HCT116 (cell line): ENCODE data around the gene PANX2. TPM values are rescaled to one million over a fixed set of nuclear protein-coding genes. Genes with fewer than 3 reads are reported as not detected.

Source experiments
- ATAC-seq: fragments of 200-7000 bp; cut with Tn5 transposase; 2 replicates; pipeline ENCODE4 v1.9.1; 2020; ENCODE audit warnings: mild to moderate bottlenecking, moderate library complexity
- BruUV-seq: library from RNA; stranded (reverse); fragments of 400-500 nt; replicated peaks from 2 replicates; lab custom pipeline; 2021; lab: Mats Ljungman, UMichigan
- CTCF ChIA-PET: fragments of 300-600 bp; sonication (Branson Sonifier 250); formaldehyde crosslinking; loops from one replicate; lab custom pipeline; 2021; ENCODE audit warnings: antibody characterized with exemption; lab: Charles Lee
- POLR2A ChIA-PET: fragments of 300-600, 350-600 bp; sonication (Branson Sonifier 250); formaldehyde crosslinking; loops from one replicate; lab custom pipeline; 2021; ENCODE audit warnings: antibody characterized with exemption; lab: Charles Lee
- RAD21 ChIA-PET, 2 experiments: fragments of 300-600 bp; sonication (Branson Sonifier 250); formaldehyde crosslinking; loops; one replicate each; lab custom pipeline; 2023; ENCODE audit warnings: low total read pairs in 2 of 2; ENCODE audit not compliant: uncharacterized antibody in 2 of 2, unreplicated experiment in 2 of 2, low non-redundant PET in 1 of 2; lab: Charles Lee
- DNase-seq: peaks from one replicate; pipeline ENCODE4 v3.0.0-alpha.2; 2010; ENCODE audit warnings: low read depth, low spot score
- H2AFZ ChIP-seq: fragments of 200-600 bp; shearing (Covaris generic), sonication (generic); 2 replicates; pipeline ENCODE4 v1.6.1; 2017; ENCODE audit warnings: low read depth, mixed run types, mixed read lengths, antibody characterized with exemption, low read length; ENCODE audit not compliant: poor library complexity, severe bottlenecking
- H3K27ac ChIP-seq: 2 replicates; pipeline ENCODE4 v1.5.1; 2012; ENCODE audit warnings: low read depth, low read length
- H3K27me3 ChIP-seq: fragments of 200-600 bp; sonication (generic); 2 replicates; pipeline ENCODE4 v1.6.1; 2016; ENCODE audit warnings: mixed run types, low read length, mixed read lengths; ENCODE audit not compliant: insufficient read depth
- H3K36me3 ChIP-seq, 2 experiments: fragments of 200-500 bp in 1 of 2; fragments of 200-600 bp in 1 of 2; sonication (Bioruptor generic) in 1 of 2; sonication (generic) in 1 of 2; 2 replicates each; pipeline versions ENCODE4 v1.5.1 to v1.6.1; 2014 to 2016; ENCODE audit warnings: low read length in 2 of 2, inconsistent platforms in 1 of 2, mixed read lengths in 1 of 2, mixed run types in 1 of 2; ENCODE audit not compliant: insufficient read depth in 2 of 2, control insufficient read depth in 1 of 2
- H3K4me1 ChIP-seq, 2 experiments: fragments of 200-600 bp in 1 of 2; sonication (generic) in 1 of 2; 2 replicates each; pipeline versions ENCODE4 v1.5.1 to v1.6.1; 2012 to 2017; ENCODE audit warnings: low read length in 2 of 2, inconsistent platforms in 1 of 2, mild to moderate bottlenecking in 1 of 2, mixed read lengths in 1 of 2, mixed run types in 1 of 2, moderate library complexity in 1 of 2; ENCODE audit not compliant: insufficient read depth in 2 of 2, control insufficient read depth in 1 of 2
- H3K4me2 ChIP-seq: fragments of 200-600 bp; sonication (generic); 2 replicates; pipeline ENCODE4 v1.6.1; 2017; ENCODE audit warnings: mixed run types, low read length, mixed read lengths
- H3K4me3 ChIP-seq, 2 experiments: fragments of 200-600 bp in 1 of 2; sonication (generic) in 1 of 2; replicated peaks in 1 of 2; 2 replicates each; pipeline ENCODE4 v1.5.1; 2011 to 2016; ENCODE audit warnings: low read length in 2 of 2, control low read depth in 1 of 2, low read depth in 1 of 2, mild to moderate bottlenecking in 1 of 2, mixed read lengths in 1 of 2, mixed run types in 1 of 2
- H3K79me2 ChIP-seq: fragments of 200-600 bp; sonication (generic); 2 replicates; pipeline ENCODE4 v1.6.1; 2017; ENCODE audit warnings: mild to moderate bottlenecking, mixed run types, low read length, moderate library complexity, mixed read lengths; ENCODE audit not compliant: insufficient read depth
- H3K9ac ChIP-seq: fragments of 200-600 bp; sonication (generic); 2 replicates; pipeline ENCODE4 v1.6.1; 2016; ENCODE audit warnings: low read length, mixed read lengths
- H3K9me2 ChIP-seq: fragments of 200-600 bp; sonication (generic), shearing (Covaris generic); 2 replicates; pipeline ENCODE4 v1.6.1; 2017; ENCODE audit warnings: mixed run types, mild to moderate bottlenecking, moderate library complexity; ENCODE audit not compliant: insufficient read depth
- H3K9me3 ChIP-seq, 2 experiments: fragments of 200-500 bp in 1 of 2; fragments of 200-600 bp in 1 of 2; sonication (Bioruptor generic) in 1 of 2; sonication (generic) in 1 of 2; 2 replicates each; pipeline ENCODE4 v1.6.1; 2014 to 2017; ENCODE audit warnings: low read length in 2 of 2, mixed read lengths in 2 of 2, inconsistent platforms in 1 of 2, low read depth in 1 of 2, mild to moderate bottlenecking in 1 of 2, mixed run types in 1 of 2, moderate library complexity in 1 of 2; ENCODE audit not compliant: control insufficient read depth in 1 of 2, insufficient read depth in 1 of 2
- H4K20me1 ChIP-seq: fragments of 200-600 bp; sonication (generic), shearing (Covaris generic); 2 replicates; pipeline ENCODE4 v1.6.1; 2017; ENCODE audit warnings: mixed run types, mild to moderate bottlenecking, moderate library complexity; ENCODE audit not compliant: insufficient read depth
- ATF3 ChIP-seq: IDR thresholded peaks from 2 replicates; pipeline ENCODE4 v1.6.1; 2012
- CTCF ChIP-seq, 3 experiments: fragments of 200-600 bp in 1 of 3; sonication (generic) in 1 of 3; IDR thresholded peaks in 2 of 3; conservative IDR thresholded peaks in 1 of 3; 2 replicates each; pipeline ENCODE4 v1.5.1; 2012 to 2017; ENCODE audit warnings: low read depth in 2 of 3, low read length in 2 of 3, antibody characterized with exemption in 1 of 3, borderline replicate concordance in 1 of 3, control low read depth in 1 of 3, mild to moderate bottlenecking in 1 of 3, mixed read lengths in 1 of 3, mixed run types in 1 of 3, moderate library complexity in 1 of 3; ENCODE audit not compliant: insufficient read depth in 1 of 3
- EGR1 ChIP-seq: IDR thresholded peaks from 2 replicates; pipeline ENCODE4 v1.6.1; 2012; ENCODE audit warnings: low read depth
- EZH2 ChIP-seq: fragments of 200-600 bp; sonication (generic); IDR thresholded peaks from 2 replicates; pipeline ENCODE4 v1.6.1; 2017; ENCODE audit warnings: antibody characterized with exemption, mixed run types
- MAX ChIP-seq: IDR thresholded peaks from 2 replicates; pipeline ENCODE4 v1.6.1; 2012
- POLR2A ChIP-seq: IDR thresholded peaks from 2 replicates; pipeline ENCODE4 v1.7.0; 2011; ENCODE audit warnings: borderline replicate concordance; ENCODE audit not compliant: insufficient read depth, insufficient read length; ENCODE audit errors: extremely low read depth
- POLR2AphosphoS5 ChIP-seq: IDR thresholded peaks from 2 replicates; pipeline ENCODE4 v1.6.1; 2011; ENCODE audit warnings: mild to moderate bottlenecking, low read depth, low read length, moderate library complexity
- SIN3A ChIP-seq: IDR thresholded peaks from 2 replicates; pipeline ENCODE4 v1.6.1; 2012; ENCODE audit warnings: low read depth
- SP1 ChIP-seq: IDR thresholded peaks from 2 replicates; pipeline ENCODE4 v1.6.1; 2012; ENCODE audit warnings: low read depth
- ZBTB33 ChIP-seq: IDR thresholded peaks from 2 replicates; pipeline ENCODE4 v1.6.1; 2011; ENCODE audit warnings: mild to moderate bottlenecking, low read length, moderate library complexity; ENCODE audit not compliant: insufficient replicate concordance; ENCODE audit errors: extremely low read depth
- ZNF274 ChIP-seq: fragments of 200-500 bp; sonication (Bioruptor generic); IDR thresholded peaks from 2 replicates; pipeline ENCODE4 v1.6.1; 2014; ENCODE audit warnings: mild to moderate bottlenecking, low read depth, low read length, inconsistent platforms
- intact Hi-C: fragments of 100-400 bp; cut with micrococcal nuclease; formaldehyde crosslinking; loops from 2 replicates; pipeline ENCODE4 v1.10.0; 2022
- total RNA-seq: library from RNA; stranded (reverse); gene quantifications from one replicate; pipeline ENCODE4 v1.2.1, GENCODE V29; 2021; ENCODE audit not compliant: unreplicated experiment

The PANX2 gene
- total RNA-seq, 1 experiment from 2014 or later = 8.0 TPM

GRCh38 chr22:50189849-50190181 is 19.3 kb downstream of the PANX2 start (continued):
- TF ChIP-seq MAX (no peak), POLR2A (no peak), ATF3 (no peak), EZH2 (no peak), CTCF (IDR thresholded peaks at IDR 0.05 in 2 of 3, conservative IDR thresholded peaks at IDR 0.05 in 1 of 3; ENCODE audit: borderline replicate concordance in 1 of 3, insufficient read depth in 1 of 3, low read depth in 2 of 3, low read length in 2 of 3) (no peak), EGR1 (no peak)
- TF ChIP-seq, all 23 proteins: peak for 0

GRCh38 chr22:50190182-50190940 is 19.8 kb downstream of the PANX2 start:
- peak; percentile 60 for DNase-seq
- Histone ChIP-seq H3K27ac (peak overlapping the region; percentile 75), H3K27me3 (no peaks in the 10 kb centered on the region), H3K9me2 (no peaks in the 10 kb centered on the region), H2AFZ (no peak overlapping the region), H4K20me1 (peaks cover 6% of the 10 kb centered on the region; the same call in 1 of the 2 replicates), H3K4me2 (peak overlapping the region; percentile 92), H3K9ac (peak overlapping the region; percentile 79), H3K9me3 (no peaks in the 10 kb centered on the region), H3K36me3 (peaks cover 2 to 14% of the 10 kb centered on the region in 2 experiments; a peak in 2 of 4 replicates), H3K4me3 (peak overlapping the region; percentile 57 to 66), H3K4me1 (peaks cover 20 to 42% of the 10 kb centered on the region in 2 experiments), H3K79me2 (peaks cover 84% of the 10 kb centered on the region)
- ChIA-PET CTCF (interaction anchor here (0.6 to 1.3 kb wide), 2 partner anchors 9 to 35 kb away, joined by 3 to 4 read pairs; no protein-coding TSS in a partner anchor), RAD21 (no interaction called here), POLR2A (interaction anchor here (0.6 to 1.4 kb wide), 2 partner anchors 41 to 251 kb away, joined by 3 to 5 read pairs; no protein-coding TSS in a partner anchor)
- ATAC-seq = peak; percentile 73
- intact Hi-C loops = no loop called here
- BruUV-seq = no TSS peak
- TF ChIP-seq SIN3A = no peak; the same call in 1 of the 2 replicates
- peak; percentile 78 for TF ChIP-seq POLR2AphosphoS5
- TF ChIP-seq EGR1 = no peak
- no peak for TF ChIP-seq EZH2
- peak; percentile 69; the same call in 1 of the 2 replicates for TF ChIP-seq MAX
- peak in 2 of 3 experiments; percentile 36 to 42; a peak in 3 of 6 replicates for TF ChIP-seq CTCF (IDR thresholded peaks at IDR 0.05 in 2 of 3, conservative IDR thresholded peaks at IDR 0.05 in 1 of 3; ENCODE audit: borderline replicate concordance in 1 of 3, insufficient read depth in 1 of 3, low read depth in 2 of 3, low read length in 2 of 3)
- no peak for TF ChIP-seq ZNF274
- TF ChIP-seq SP1 = no peak
- TF ChIP-seq ZBTB33 = no peak
